MCF 10A (cell line): ENCODE measurements around the gene DLG3. TPM values are rescaled to one million over a fixed set of nuclear protein-coding genes. Genes with fewer than 3 reads are reported as not detected.

Experiments
- BruUV-seq: library from RNA; stranded (reverse); fragments of 400-500 nt; replicated peaks from 2 replicates; lab custom pipeline; 2021; lab: Mats Ljungman, UMichigan
- CTCF ChIA-PET: fragments of 300-600 bp; sonication (Branson Sonifier 250); formaldehyde crosslinking; extraction: SDS; loops from one replicate; lab custom pipeline; 2021; ENCODE audit warnings: antibody characterized with exemption, inconsistent platforms; lab: Yijun Ruan, JAX
- POLR2A ChIA-PET: fragments of 300-600, 350-650 bp; sonication (Branson Sonifier 250); formaldehyde crosslinking; extraction: SDS; loops from one replicate; lab custom pipeline; 2020; ENCODE audit warnings: antibody characterized with exemption, inconsistent platforms; lab: Yijun Ruan, JAX
- DNase-seq: peaks from one replicate; pipeline ENCODE4 v3.0.0-alpha.2; 2018; ENCODE audit not compliant: unreplicated experiment
- H3K27ac Mint-ChIP-seq: one replicate; pipeline ENCODE4 v1.8.0; 2022; ENCODE audit warnings: mild to moderate bottlenecking, low read depth, mixed read lengths; ENCODE audit not compliant: unreplicated experiment
- H3K27me3 Mint-ChIP-seq: one replicate; pipeline ENCODE4 v1.8.0; 2022; ENCODE audit warnings: mixed read lengths; ENCODE audit not compliant: insufficient read depth, unreplicated experiment
- H3K36me3 Mint-ChIP-seq: one replicate; pipeline ENCODE4 v1.8.0; 2022; ENCODE audit warnings: mild to moderate bottlenecking, moderate library complexity, mixed read lengths; ENCODE audit not compliant: insufficient read depth, unreplicated experiment
- H3K4me1 Mint-ChIP-seq: one replicate; pipeline ENCODE4 v1.8.0; 2022; ENCODE audit warnings: mixed read lengths; ENCODE audit not compliant: insufficient read depth, unreplicated experiment
- H3K4me3 Mint-ChIP-seq: one replicate; pipeline ENCODE4 v1.8.0; 2022; ENCODE audit warnings: mild to moderate bottlenecking, moderate library complexity, mixed read lengths; ENCODE audit not compliant: unreplicated experiment
- H3K9me3 Mint-ChIP-seq: one replicate; pipeline ENCODE4 v1.8.0; 2022; ENCODE audit warnings: mixed read lengths; ENCODE audit not compliant: unreplicated experiment
- intact Hi-C: fragments of 100-400 bp; cut with micrococcal nuclease; formaldehyde crosslinking; loops from 2 replicates; pipeline ENCODE4 v1.14.1; 2022
- total RNA-seq: library from RNA; stranded (reverse); gene quantifications from 2 replicates; pipeline ENCODE4 v1.2.3, GENCODE V29; 2022
- TF ChIP-seq, protein P1 (sequence below): fragments of 200-600 bp; IDR thresholded peaks from one replicate; pipeline ENCODE4 v1.8.0; 2022; ENCODE audit warnings: antibody characterized with exemption, mild to moderate bottlenecking; ENCODE audit not compliant: unreplicated experiment

The DLG3 gene
- total RNA-seq, 1 experiment from 2014 or later, result 12.8 TPM

DNA sequence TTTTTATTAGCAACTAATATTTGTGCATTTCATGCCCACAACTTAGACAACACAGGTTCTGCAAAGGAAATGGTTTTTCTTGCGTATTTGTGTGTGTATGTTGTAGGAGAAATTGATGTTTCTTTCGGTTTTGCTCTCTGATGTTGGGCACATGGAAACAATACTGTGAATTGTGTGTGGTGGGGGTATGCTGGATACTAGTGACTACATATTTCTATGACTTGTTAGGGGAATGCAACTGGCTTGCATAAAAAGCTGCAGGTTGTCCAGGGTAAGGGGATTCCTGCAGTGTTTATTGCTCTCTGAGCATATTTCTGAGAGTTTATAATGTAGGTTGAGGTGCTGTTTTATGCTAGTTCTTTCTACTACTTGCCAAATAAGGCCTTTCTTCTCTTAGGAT lies 11.6 kb downstream of the DLG3 start:
- intact Hi-C loops, result no loop called here
- ChIA-PET POLR2A (interaction anchor here (0.6 to 2.6 kb wide), 7 partner anchors 11 to 114 kb away, joined by 3 to 18 read pairs (median 4); no protein-coding TSS in a partner anchor), CTCF (interaction anchor here (0.6 to 2.8 kb wide), 6 partner anchors 20 to 1546 kb away, joined by 3 to 16 read pairs (median 5); no protein-coding TSS in a partner anchor)
- H3K4me3 Mint-ChIP-seq, result peak overlapping the region; percentile 83
- peaks cover 9% of the 10 kb centered on the region for H3K4me1 Mint-ChIP-seq
- H3K27me3 Mint-ChIP-seq, result peaks cover 39% of the 10 kb centered on the region
- TF ChIP-seq, protein P1, sequence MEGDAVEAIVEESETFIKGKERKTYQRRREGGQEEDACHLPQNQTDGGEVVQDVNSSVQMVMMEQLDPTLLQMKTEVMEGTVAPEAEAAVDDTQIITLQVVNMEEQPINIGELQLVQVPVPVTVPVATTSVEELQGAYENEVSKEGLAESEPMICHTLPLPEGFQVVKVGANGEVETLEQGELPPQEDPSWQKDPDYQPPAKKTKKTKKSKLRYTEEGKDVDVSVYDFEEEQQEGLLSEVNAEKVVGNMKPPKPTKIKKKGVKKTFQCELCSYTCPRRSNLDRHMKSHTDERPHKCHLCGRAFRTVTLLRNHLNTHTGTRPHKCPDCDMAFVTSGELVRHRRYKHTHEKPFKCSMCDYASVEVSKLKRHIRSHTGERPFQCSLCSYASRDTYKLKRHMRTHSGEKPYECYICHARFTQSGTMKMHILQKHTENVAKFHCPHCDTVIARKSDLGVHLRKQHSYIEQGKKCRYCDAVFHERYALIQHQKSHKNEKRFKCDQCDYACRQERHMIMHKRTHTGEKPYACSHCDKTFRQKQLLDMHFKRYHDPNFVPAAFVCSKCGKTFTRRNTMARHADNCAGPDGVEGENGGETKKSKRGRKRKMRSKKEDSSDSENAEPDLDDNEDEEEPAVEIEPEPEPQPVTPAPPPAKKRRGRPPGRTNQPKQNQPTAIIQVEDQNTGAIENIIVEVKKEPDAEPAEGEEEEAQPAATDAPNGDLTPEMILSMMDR, result no peak
- BruUV-seq, result no TSS peak
- H3K36me3 Mint-ChIP-seq, result peaks cover 4% of the 10 kb centered on the region
- H3K9me3 Mint-ChIP-seq, result no peaks in the 10 kb centered on the region
- no peak overlapping the region for H3K27ac Mint-ChIP-seq
- DNase-seq, result no peak

DNA sequence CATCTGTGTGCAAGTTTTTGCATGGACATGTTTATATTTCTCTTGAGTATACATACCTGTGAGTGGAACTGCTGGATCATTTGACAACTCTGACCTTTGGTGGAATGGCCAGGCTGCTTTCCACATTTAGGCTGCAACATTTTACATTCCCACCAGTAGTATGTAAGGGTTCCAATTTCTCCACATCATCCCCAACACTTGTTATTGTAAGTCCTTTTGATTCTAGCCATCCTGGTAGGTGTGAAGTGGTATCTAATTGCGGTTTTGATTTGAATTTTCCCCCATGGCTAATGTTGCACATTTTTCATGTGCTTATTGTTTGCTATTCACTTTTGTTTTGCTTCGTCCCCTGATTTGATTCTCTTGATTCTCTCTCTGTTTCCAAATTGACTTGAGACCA lies 16.4 kb downstream of the DLG3 start:
- Mint-ChIP-seq H3K27ac (no peak overlapping the region), H3K27me3 (peaks cover 31% of the 10 kb centered on the region), H3K36me3 (peaks cover 4% of the 10 kb centered on the region), H3K9me3 (no peaks in the 10 kb centered on the region), H3K4me3 (no peak overlapping the region), H3K4me1 (peaks cover 6% of the 10 kb centered on the region)
- TF ChIP-seq, protein P1, result no peak
- ChIA-PET POLR2A (interaction anchor here (0.7 kb wide), 1 partner anchor 1790 kb away, joined by 3 read pairs; no protein-coding TSS in a partner anchor), CTCF (no interaction called here)
- BruUV-seq, result no TSS peak
- intact Hi-C loops, result no loop called here
- DNase-seq, result no peak

DNA sequence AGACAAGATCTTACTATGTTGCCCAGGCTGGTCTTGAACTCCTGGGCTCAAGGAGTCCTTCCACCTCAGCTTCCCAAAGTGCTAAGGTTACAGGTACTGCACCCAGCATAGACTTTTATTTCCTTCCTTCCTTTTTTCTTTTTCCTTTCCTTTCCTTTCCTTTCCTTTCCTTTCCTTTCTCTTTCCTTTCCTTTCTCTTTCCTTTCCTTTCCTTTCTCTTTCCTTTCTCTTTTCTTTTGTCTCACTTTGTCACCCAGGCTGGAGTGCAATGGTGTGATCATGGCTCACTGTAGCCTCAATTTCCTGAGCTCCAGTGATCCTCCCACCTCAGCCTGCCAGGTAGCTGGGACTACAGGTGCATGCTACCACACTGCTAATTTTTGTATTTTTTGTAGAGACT lies 19.4 kb downstream of the DLG3 start:
- BruUV-seq, result no TSS peak
- Mint-ChIP-seq H3K27ac (no peak overlapping the region), H3K27me3 (peaks cover 18% of the 10 kb centered on the region), H3K4me1 (no peaks in the 10 kb centered on the region), H3K36me3 (peaks cover 4% of the 10 kb centered on the region), H3K4me3 (no peak overlapping the region), H3K9me3 (no peaks in the 10 kb centered on the region)
- ChIA-PET CTCF (interaction anchor here (0.6 to 0.7 kb wide), 2 partner anchors 114 to 813 kb away, joined by 3 read pairs; no protein-coding TSS in a partner anchor), POLR2A (no interaction called here)
- TF ChIP-seq, protein P1, result no peak
- intact Hi-C loops, result no loop called here
- no peak for DNase-seq

DNA sequence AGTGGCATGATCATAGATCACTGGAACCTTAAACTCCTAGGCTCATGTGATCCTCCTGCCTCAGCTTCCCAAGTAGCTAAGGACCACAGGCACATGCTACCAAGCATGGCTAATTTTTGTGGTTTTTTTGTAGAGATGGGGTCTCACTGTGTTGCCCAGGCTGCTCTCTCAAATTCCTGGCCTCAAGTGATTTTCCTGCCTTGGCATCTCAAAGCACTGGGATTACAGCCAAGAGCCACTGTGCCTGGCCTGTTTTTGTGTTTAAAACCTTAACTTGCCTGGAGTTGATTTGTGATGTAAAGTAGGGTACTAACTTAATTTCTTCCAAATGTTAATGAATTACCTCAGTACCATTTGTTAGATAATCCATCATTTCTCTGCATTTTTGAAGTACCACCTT lies 22.3 kb downstream of the DLG3 start:
- TF ChIP-seq, protein P1, result no peak
- DNase-seq, result no peak
- no peak overlapping the region for H3K27ac Mint-ChIP-seq
- H3K4me3 Mint-ChIP-seq, result no peak overlapping the region
- no peaks in the 10 kb centered on the region for H3K4me1 Mint-ChIP-seq
- no TSS peak for BruUV-seq
- CTCF ChIA-PET, result no interaction called here
- peaks cover 7% of the 10 kb centered on the region for H3K36me3 Mint-ChIP-seq
- intact Hi-C loops, result no loop called here
- H3K27me3 Mint-ChIP-seq, result peaks cover 30% of the 10 kb centered on the region
- H3K9me3 Mint-ChIP-seq, result no peaks in the 10 kb centered on the region
- POLR2A ChIA-PET, result no interaction called here
